H1 (cell line): ENCODE results near the gene AKT1S1. TPM values are rescaled to one million over a fixed set of nuclear protein-coding genes. Genes with fewer than 3 reads are reported as not detected.

ENCODE experiments used
- CTCF ChIA-PET: fragments of 300-600 bp; sonication (Branson Sonifier 250); formaldehyde crosslinking; loops from one replicate; lab custom pipeline; 2021; ENCODE audit not compliant: partially characterized antibody; lab: Charles Lee
- POLR2A ChIA-PET: fragments of 300-600 bp; sonication (Branson Sonifier 250); formaldehyde crosslinking; loops from one replicate; lab custom pipeline; 2021; ENCODE audit warnings: inconsistent platforms; ENCODE audit not compliant: partially characterized antibody; lab: Charles Lee
- DNase-seq, 2 experiments: peaks; one replicate each; pipeline versions ENCODE4 v3.0.0 to v3.0.0-alpha.2; 2010 to 2022; ENCODE audit warnings: low spot score in 2 of 2, low read depth in 1 of 2, mixed read lengths in 1 of 2
- FAIRE-seq: peaks from 2 replicates; lab custom pipeline; 2011; peaks lifted over from hg19 to GRCh38; lab: Jason Lieb, UNC
- H2AFZ ChIP-seq: 2 replicates; pipeline ENCODE4 v1.8.1; 2012; ENCODE audit warnings: low read length, inconsistent platforms
- H2AK5ac ChIP-seq: 2 replicates; pipeline ENCODE4 v1.6.1; 2013; ENCODE audit warnings: low read depth, low read length
- H2BK120ac ChIP-seq: replicated peaks from 2 replicates; pipeline ENCODE3; 2013; ENCODE audit warnings: low read depth, low read length, inconsistent platforms
- H2BK12ac ChIP-seq: 2 replicates; pipeline ENCODE4 v1.6.1; 2013; ENCODE audit warnings: low read depth, low read length
- H2BK15ac ChIP-seq: 2 replicates; pipeline ENCODE4 v1.6.1; 2013; ENCODE audit warnings: low read length
- H2BK20ac ChIP-seq: 2 replicates; pipeline ENCODE4 v1.6.1; 2013; ENCODE audit warnings: low read length
- H2BK5ac ChIP-seq: 2 replicates; pipeline ENCODE4 v1.6.1; 2013; ENCODE audit warnings: low read depth, low read length
- H3K14ac ChIP-seq: 2 replicates; pipeline ENCODE4 v1.6.1; 2013; ENCODE audit warnings: inconsistent platforms; ENCODE audit not compliant: insufficient read length
- H3K18ac ChIP-seq: 2 replicates; pipeline ENCODE4 v1.6.1; 2013; ENCODE audit warnings: low read length; ENCODE audit errors: extremely low read depth
- H3K23ac ChIP-seq: 2 replicates; pipeline ENCODE4 v1.6.1; 2013; ENCODE audit warnings: inconsistent platforms; ENCODE audit not compliant: insufficient read length
- H3K23me2 ChIP-seq: 2 replicates; pipeline ENCODE4 v1.6.1; 2013; ENCODE audit warnings: low read depth, low read length
- H3K27ac ChIP-seq: 2 replicates; pipeline ENCODE4 v1.6.1; 2011; ENCODE audit warnings: low read depth, low read length, inconsistent platforms
- H3K27me3 ChIP-seq, 4 experiments: replicated peaks in 1 of 4; 1 replicate in 1 of 4; 2 replicates in 3 of 4; pipeline versions ENCODE4 v1.6.1 to v1.8.1; 2011 to 2013; ENCODE audit warnings: low read length in 3 of 4, mild to moderate bottlenecking in 3 of 4, inconsistent platforms in 2 of 4, mixed read lengths in 2 of 4, moderate library complexity in 1 of 4; ENCODE audit not compliant: control insufficient read depth in 3 of 4, insufficient read depth in 3 of 4; ENCODE audit errors: extremely low read depth in 1 of 4
- H3K36me3 ChIP-seq, 4 experiments: 2 replicates each; pipeline versions ENCODE4 v1.6.1 to v1.8.1; 2011 to 2013; ENCODE audit warnings: mild to moderate bottlenecking in 4 of 4, low read length in 3 of 4, moderate library complexity in 2 of 4, control low read depth in 1 of 4, inconsistent platforms in 1 of 4; ENCODE audit not compliant: insufficient read depth in 4 of 4, control insufficient read depth in 2 of 4
- H3K4ac ChIP-seq: replicated peaks from 2 replicates; pipeline ENCODE3; 2013; ENCODE audit warnings: low read length, low read depth, mixed read lengths, inconsistent platforms; ENCODE audit not compliant: insufficient read length
- H3K4me1 ChIP-seq, 4 experiments: replicated peaks in 1 of 4; 1 replicate in 1 of 4; 2 replicates in 3 of 4; pipeline versions ENCODE4 v1.6.1 to v1.8.1; 2011 to 2013; ENCODE audit warnings: low read length in 3 of 4, inconsistent platforms in 2 of 4, mixed read lengths in 1 of 4; ENCODE audit not compliant: insufficient read depth in 4 of 4, control insufficient read depth in 3 of 4
- H3K4me2 ChIP-seq, 2 experiments: 2 replicates each; pipeline versions ENCODE4 v1.6.1 to v1.8.1; 2011 to 2013; ENCODE audit warnings: low read depth in 2 of 2, low read length in 2 of 2, control low read depth in 1 of 2, inconsistent platforms in 1 of 2, mild to moderate bottlenecking in 1 of 2; ENCODE audit not compliant: insufficient read depth in 1 of 2
- H3K4me3 ChIP-seq, 4 experiments: fragments of 200-600, 300-600 bp in 1 of 4; sonication (generic), shearing (Covaris generic), sonication (Bioruptor Twin) in 1 of 4; 2 replicates each; pipeline versions ENCODE4 v1.5.1 to v1.8.1; 2011 to 2016; ENCODE audit warnings: low read length in 4 of 4, low read depth in 3 of 4, control low read depth in 2 of 4, inconsistent platforms in 2 of 4, mild to moderate bottlenecking in 2 of 4, mixed read lengths in 1 of 4, moderate library complexity in 1 of 4; ENCODE audit not compliant: insufficient read depth in 2 of 4; ENCODE audit errors: extremely low read depth in 1 of 4
- H3K56ac ChIP-seq: replicated peaks from 2 replicates; pipeline ENCODE3; 2013; ENCODE audit warnings: low read depth, mild to moderate bottlenecking, mixed read lengths, low read length, inconsistent platforms; ENCODE audit not compliant: insufficient read length
- H3K79me1 ChIP-seq: 2 replicates; pipeline ENCODE4 v1.6.1; 2013; ENCODE audit warnings: low read depth, low read length, control low read depth
- H3K79me2 ChIP-seq, 2 experiments: 2 replicates each; pipeline versions ENCODE4 v1.6.1 to v1.8.1; 2012 to 2013; ENCODE audit warnings: low read length in 2 of 2, mild to moderate bottlenecking in 2 of 2, inconsistent platforms in 1 of 2; ENCODE audit not compliant: insufficient read depth in 2 of 2, control insufficient read depth in 1 of 2
- H3K9ac ChIP-seq, 4 experiments: replicated peaks in 1 of 4; 1 replicate in 1 of 4; 2 replicates in 3 of 4; pipeline versions ENCODE4 v1.6.1 to v1.8.1; 2011 to 2013; ENCODE audit warnings: low read depth in 3 of 4, low read length in 3 of 4, control low read depth in 2 of 4, mild to moderate bottlenecking in 2 of 4, moderate library complexity in 2 of 4, inconsistent platforms in 1 of 4; ENCODE audit errors: extremely low read depth in 1 of 4
- H3K9me3 ChIP-seq, 2 experiments: 2 replicates each; pipeline versions ENCODE4 v1.6.1 to v1.8.1; 2012 to 2013; ENCODE audit warnings: mild to moderate bottlenecking in 2 of 2, moderate library complexity in 2 of 2, control low read depth in 1 of 2, inconsistent platforms in 1 of 2, low read depth in 1 of 2, low read length in 1 of 2, mixed read lengths in 1 of 2; ENCODE audit not compliant: insufficient read depth in 2 of 2
- H4K20me1 ChIP-seq, 2 experiments: replicated peaks in 1 of 2; 2 replicates each; pipeline versions ENCODE3 to v1.8.1; 2011 to 2013; ENCODE audit warnings: inconsistent platforms in 2 of 2, low read length in 2 of 2, mild to moderate bottlenecking in 1 of 2; ENCODE audit not compliant: insufficient read depth in 2 of 2, control insufficient read depth in 1 of 2
- H4K5ac ChIP-seq: 2 replicates; pipeline ENCODE4 v1.6.1; 2013; ENCODE audit warnings: low read length, low read depth, mixed read lengths, inconsistent platforms; ENCODE audit not compliant: insufficient read length
- H4K8ac ChIP-seq: 2 replicates; pipeline ENCODE4 v1.8.0; 2013; ENCODE audit warnings: mild to moderate bottlenecking, moderate library complexity, low read length, inconsistent platforms; ENCODE audit not compliant: insufficient read depth; ENCODE audit errors: extremely low read depth
- H4K91ac ChIP-seq: replicated peaks from 2 replicates; pipeline ENCODE3; 2013; ENCODE audit warnings: low read length, mixed read lengths, inconsistent platforms; ENCODE audit not compliant: insufficient read length
- BCL11A ChIP-seq, 2 experiments: IDR thresholded peaks; one replicate each; pipeline ENCODE4 v1.6.1; 2011; ENCODE audit warnings: low read depth in 2 of 2, low read length in 2 of 2, mild to moderate bottlenecking in 2 of 2
- BRCA1 ChIP-seq: IDR thresholded peaks from 2 replicates; pipeline ENCODE4 v1.6.1; 2012; ENCODE audit warnings: low read depth, low read length, improper control_type of control experiment
- FOSL1 ChIP-seq: IDR thresholded peaks from 2 replicates; pipeline ENCODE4 v1.6.1; 2011; ENCODE audit warnings: mild to moderate bottlenecking, low read depth, low read length, moderate library complexity; ENCODE audit not compliant: insufficient read depth
- HDAC2 ChIP-seq, 2 experiments: fragments of 300-600 bp in 1 of 2; sonication (generic) in 1 of 2; IDR thresholded peaks; 2 replicates each; pipeline ENCODE4 v1.6.1; 2011 to 2012; ENCODE audit warnings: low read depth in 2 of 2, low read length in 2 of 2, mild to moderate bottlenecking in 2 of 2, moderate library complexity in 2 of 2, borderline replicate concordance in 1 of 2, inconsistent platforms in 1 of 2
- KDM1A ChIP-seq: fragments of 200-600, 300-600 bp; sonication (generic); IDR thresholded peaks from 2 replicates; pipeline ENCODE4 v1.7.1; 2016; ENCODE audit warnings: mild to moderate bottlenecking, low read length, borderline replicate concordance
- NRF1 ChIP-seq: IDR thresholded peaks from 2 replicates; pipeline ENCODE4 v1.6.1; 2011; ENCODE audit warnings: mild to moderate bottlenecking, low read depth, low read length, improper control_type of control experiment
- RXRA ChIP-seq: IDR thresholded peaks from 2 replicates; pipeline ENCODE4 v1.6.1; 2011; ENCODE audit warnings: low read depth, mild to moderate bottlenecking, low read length, moderate library complexity; ENCODE audit not compliant: insufficient read depth
- SAP30 ChIP-seq: fragments of 300-600 bp; sonication (generic); IDR thresholded peaks from 2 replicates; pipeline ENCODE4 v1.7.1; 2012; ENCODE audit warnings: low read length, moderate library complexity, mild to moderate bottlenecking, inconsistent platforms; ENCODE audit not compliant: insufficient read depth, insufficient replicate concordance
- SIRT6 ChIP-seq: IDR thresholded peaks from one replicate; pipeline ENCODE4 v1.7.1; 2012; ENCODE audit warnings: low read length, inconsistent platforms
- SIX5 ChIP-seq: IDR thresholded peaks from 2 replicates; pipeline ENCODE4 v1.6.1; 2011; ENCODE audit warnings: mild to moderate bottlenecking, low read depth, low read length
- SP2 ChIP-seq: IDR thresholded peaks from 2 replicates; pipeline ENCODE4 v1.6.1; 2012; ENCODE audit warnings: mild to moderate bottlenecking, low read length, inconsistent platforms
- TEAD4 ChIP-seq: IDR thresholded peaks from 2 replicates; pipeline ENCODE4 v1.6.1; 2012; ENCODE audit warnings: low read depth, low read length, inconsistent platforms, mixed read lengths
- USF2 ChIP-seq: IDR thresholded peaks from 2 replicates; pipeline ENCODE4 v1.6.1; 2011; ENCODE audit warnings: low read length, improper control_type of control experiment
- WGBS, 2 experiments: shearing (Covaris generic) in 1 of 2; methylation state at CpG; one replicate each; pipeline versions ENCODE4 v1.1.6 to v1.1.7; 2013 to 2015; ENCODE audit warnings: low lambda C conversion rate in 2 of 2, mixed read lengths in 2 of 2, inconsistent platforms in 1 of 2, low coverage in 1 of 2, missing lambda C conversion rate in 1 of 2; ENCODE audit not compliant: insufficient replicate concordance in 2 of 2, insufficient coverage in 1 of 2, insufficient read length in 1 of 2; ENCODE audit errors: extremely low coverage in 1 of 2, missing lambda C conversion rate in 1 of 2; 5-methylcytosine and 5-hydroxymethylcytosine counted together
- polyA plus RNA-seq, 7 experiments: library from polyadenylated mRNA; depleted of rRNA in 3 of 7; stranded (reverse) in 5 of 7; unstranded in 2 of 7; fragments of >200 nt in 5 of 7; fragments of 200-250 nt in 2 of 7; gene quantifications; 1 replicate in 5 of 7; 2 replicates in 1 of 7; 4 replicates in 1 of 7; pipeline versions ENCODE4 v1.2.1 to v1.2.3, GENCODE V29; 2011 to 2013; ENCODE audit warnings: missing spikeins in 2 of 7, mixed read lengths in 2 of 7
- total RNA-seq: library from RNA; stranded (reverse); fragmentation: NEBNext Ultra II Directional; extraction: Animal tissue kit (Norgen Biotek cat#: 25700); gene quantifications from 2 replicates; pipeline ENCODE4 v1.2.1, GENCODE V29; 2021

Gene AKT1S1
- total and polyA plus RNA-seq, 2 of the 8 experiments (the other 6 are each of a cell fraction or from before 2014, with no cell fraction given): 40.7 to 45.9 TPM

- H2BK15ac ChIP-seq: no peak overlapping the region
- H3K18ac ChIP-seq: no peak overlapping the region
- H3K4me2 ChIP-seq: no peak overlapping the region
- peaks cover 9% of the 10 kb centered on the region; the same call in 1 of the 2 replicates for H3K79me1 ChIP-seq
- ChIA-PET POLR2A (interaction anchor here (0.8 to 1.7 kb wide), 2 partner anchors 14 to 45 kb away, joined by 3 to 5 read pairs; no protein-coding TSS in a partner anchor), CTCF (interaction anchor here (1.2 kb wide), 1 partner anchor 18 kb away, joined by 3 read pairs; no protein-coding TSS in a partner anchor)
- H3K4me1 ChIP-seq: peaks cover 0 to 7% (median 4%) of the 10 kb centered on the region in 4 experiments; a peak in 6 of 7 replicates
- no peak overlapping the region for H2BK120ac ChIP-seq
- peaks cover 0 to 12% of the 10 kb centered on the region in 2 experiments; a peak in 2 of 4 replicates for H3K79me2 ChIP-seq
- H3K9ac ChIP-seq: no peak overlapping the region
- H3K4ac ChIP-seq: no peak overlapping the region
- no peaks in the 10 kb centered on the region for H3K27me3 ChIP-seq
- H4K8ac ChIP-seq: no peak overlapping the region
- no peaks in the 10 kb centered on the region for H3K9me3 ChIP-seq
- H4K91ac ChIP-seq: no peak overlapping the region
- no peak overlapping the region for H3K14ac ChIP-seq
- H3K56ac ChIP-seq: no peak overlapping the region
- no peak overlapping the region for H2BK20ac ChIP-seq
- H3K23me2 ChIP-seq: peaks cover 5% of the 10 kb centered on the region
- no peak for DNase-seq
- peaks cover 24 to 56% (median 49%) of the 10 kb centered on the region in 4 experiments for H3K36me3 ChIP-seq
- H3K23ac ChIP-seq: no peak overlapping the region
- no peak for FAIRE-seq
- H2BK12ac ChIP-seq: no peak overlapping the region
- no peak overlapping the region for H4K5ac ChIP-seq
- no peak overlapping the region for H2AFZ ChIP-seq
- no peak overlapping the region for H3K27ac ChIP-seq
- peaks cover 10 to 21% of the 10 kb centered on the region in 2 experiments for H4K20me1 ChIP-seq
- H3K4me3 ChIP-seq: no peak overlapping the region
- no peak overlapping the region for H2AK5ac ChIP-seq
- H2BK5ac ChIP-seq: no peak overlapping the region
- 96% methylated on average over 5 of the region's 5 CpGs; no CpG with 5 or more reads in 1 of the 2 experiments for WGBS, 2 experiments
- no peak for TF ChIP-seq SIRT6
- TF ChIP-seq SAP30: no peak
- no peak for TF ChIP-seq FOSL1
- TF ChIP-seq BRCA1: no peak
- no peak for TF ChIP-seq BCL11A (IDR thresholded peaks at IDR 0.05; ENCODE audit: low read depth in 2 of 2, low read length in 2 of 2)
- no peak for TF ChIP-seq SP2
- TF ChIP-seq RXRA: no peak
- TF ChIP-seq USF2: no peak
- TF ChIP-seq SIX5: no peak
- TF ChIP-seq HDAC2 (IDR thresholded peaks at IDR 0.05; ENCODE audit: borderline replicate concordance in 1 of 2, low read depth in 2 of 2, low read length in 2 of 2): no peak
- no peak for TF ChIP-seq TEAD4
- TF ChIP-seq NRF1: no peak
- no peak for TF ChIP-seq KDM1A
These were observed 5.9 kb upstream of the AKT1S1 start for GRCh38 chr19:49883094-49883493.
